GM12875 (cell line): ENCODE data around the gene PHYKPL.

Experiments used
- H3K4me3 ChIP-seq: one replicate; pipeline ENCODE4 v1.5.1; 2011; ENCODE audit warnings: low read depth, low read length, control low read depth
- TF ChIP-seq, protein P1 (sequence below): IDR thresholded peaks from 2 replicates; pipeline ENCODE4 v1.5.1; 2011; ENCODE audit warnings: low read depth, mild to moderate bottlenecking, control low read depth, inconsistent platforms, low read length, moderate library complexity, borderline replicate concordance; ENCODE audit not compliant: insufficient read depth

The PHYKPL gene

DNA sequence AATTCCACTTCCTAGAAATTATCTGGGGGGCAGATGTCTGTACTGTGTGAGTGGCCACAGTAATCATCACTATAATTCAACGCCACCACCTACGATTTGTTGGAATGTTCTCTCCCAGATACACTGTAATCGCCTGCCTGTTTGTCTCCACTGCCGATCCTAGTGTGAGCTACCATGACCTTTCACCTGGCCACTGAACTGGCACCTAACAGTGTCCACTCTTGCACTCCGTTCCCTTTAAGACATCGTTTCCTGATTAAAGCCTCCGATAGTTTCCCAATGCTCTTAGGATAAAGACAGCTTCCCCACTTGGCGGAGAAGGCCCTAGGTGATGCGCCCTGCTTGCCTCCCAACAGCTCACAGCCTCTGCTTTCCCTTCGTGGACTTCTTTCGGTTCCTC, 4.0 kb downstream of the PHYKPL start:
- TF ChIP-seq, protein P1, sequence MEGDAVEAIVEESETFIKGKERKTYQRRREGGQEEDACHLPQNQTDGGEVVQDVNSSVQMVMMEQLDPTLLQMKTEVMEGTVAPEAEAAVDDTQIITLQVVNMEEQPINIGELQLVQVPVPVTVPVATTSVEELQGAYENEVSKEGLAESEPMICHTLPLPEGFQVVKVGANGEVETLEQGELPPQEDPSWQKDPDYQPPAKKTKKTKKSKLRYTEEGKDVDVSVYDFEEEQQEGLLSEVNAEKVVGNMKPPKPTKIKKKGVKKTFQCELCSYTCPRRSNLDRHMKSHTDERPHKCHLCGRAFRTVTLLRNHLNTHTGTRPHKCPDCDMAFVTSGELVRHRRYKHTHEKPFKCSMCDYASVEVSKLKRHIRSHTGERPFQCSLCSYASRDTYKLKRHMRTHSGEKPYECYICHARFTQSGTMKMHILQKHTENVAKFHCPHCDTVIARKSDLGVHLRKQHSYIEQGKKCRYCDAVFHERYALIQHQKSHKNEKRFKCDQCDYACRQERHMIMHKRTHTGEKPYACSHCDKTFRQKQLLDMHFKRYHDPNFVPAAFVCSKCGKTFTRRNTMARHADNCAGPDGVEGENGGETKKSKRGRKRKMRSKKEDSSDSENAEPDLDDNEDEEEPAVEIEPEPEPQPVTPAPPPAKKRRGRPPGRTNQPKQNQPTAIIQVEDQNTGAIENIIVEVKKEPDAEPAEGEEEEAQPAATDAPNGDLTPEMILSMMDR: no peak
- no peak overlapping the region for H3K4me3 ChIP-seq

GRCh38 chr5:178227929-178228328, 4.7 kb downstream of the PHYKPL start:
- TF ChIP-seq, protein P1: no peak

DNA sequence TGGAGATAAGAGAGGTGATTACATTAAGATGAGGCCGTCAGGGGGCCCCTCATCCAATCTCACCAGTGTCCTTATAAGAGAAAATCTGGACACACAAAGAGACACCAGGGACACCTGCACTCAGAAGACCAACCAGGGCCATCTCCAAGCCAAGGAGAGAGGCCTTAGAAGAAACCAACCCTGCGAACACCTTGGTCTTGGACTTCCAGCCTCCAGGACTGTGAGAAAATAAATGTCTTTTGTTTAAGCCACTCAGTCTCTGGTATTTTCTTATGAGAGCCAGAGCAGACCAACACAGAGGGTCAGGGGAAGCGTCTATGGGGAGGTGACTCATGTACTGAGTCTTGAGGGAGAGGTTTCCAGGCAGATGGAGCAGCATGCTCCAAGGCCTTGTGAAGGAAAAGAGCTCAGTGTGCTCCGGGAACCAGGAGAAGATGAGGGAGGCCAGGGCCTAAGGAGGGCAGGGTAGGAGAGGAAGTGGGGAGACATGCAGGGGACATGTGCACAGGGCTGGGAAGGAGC, 5.4 kb downstream of the PHYKPL start:
- TF ChIP-seq, protein P1: no peak
- H3K4me3 ChIP-seq: no peak overlapping the region

More at GRCh38 chr5:178227929-178228328, 4.7 kb downstream of the PHYKPL start:
- no peak overlapping the region for H3K4me3 ChIP-seq

DNA sequence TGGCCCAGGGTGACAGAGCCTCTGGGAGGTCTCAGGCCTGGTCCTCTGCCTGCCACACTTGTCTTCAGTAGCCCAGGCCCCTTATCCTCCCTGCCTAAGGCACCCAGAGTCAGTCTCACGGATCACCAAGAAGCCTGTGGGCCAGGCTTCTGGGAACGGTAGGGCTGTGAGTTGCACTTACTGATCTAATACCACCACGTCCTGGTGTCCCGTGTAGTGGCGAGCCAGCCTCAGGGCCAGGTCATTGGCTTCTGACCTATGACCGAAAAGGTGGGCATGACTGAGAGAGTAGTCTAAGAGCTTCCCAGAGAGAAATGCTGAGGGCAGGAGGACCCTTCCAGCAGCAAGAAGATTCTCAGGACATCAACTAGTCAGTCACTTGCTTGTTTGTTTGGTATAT, 7.4 kb downstream of the PHYKPL start:
- TF ChIP-seq, protein P1: no peak
- no peak overlapping the region for H3K4me3 ChIP-seq

DNA sequence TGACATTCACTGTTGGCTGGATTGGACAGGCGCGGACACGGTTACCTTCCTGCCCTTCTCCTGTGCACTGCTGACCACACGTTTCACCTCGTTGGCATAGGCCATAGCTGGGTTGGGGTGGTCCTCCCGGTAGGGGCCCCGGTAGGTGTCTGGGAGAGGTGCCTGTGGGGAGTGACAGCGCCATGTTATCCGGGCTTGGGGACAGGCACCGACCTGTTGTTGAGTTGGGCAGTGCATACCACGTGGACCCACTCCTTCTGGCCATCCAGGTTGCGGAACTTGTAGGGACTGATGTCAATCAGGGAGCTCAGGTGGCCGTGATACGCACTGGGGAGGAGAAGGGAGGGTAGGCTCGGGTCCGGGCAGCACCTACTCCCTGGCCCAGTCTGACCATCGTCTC, 8.2 kb downstream of the PHYKPL start:
- no peak overlapping the region for H3K4me3 ChIP-seq
- TF ChIP-seq, protein P1: no peak

- no peak overlapping the region for H3K4me3 ChIP-seq
Measured at GRCh38 chr5:178223828-178224335, 8.7 kb downstream of the PHYKPL start.

DNA sequence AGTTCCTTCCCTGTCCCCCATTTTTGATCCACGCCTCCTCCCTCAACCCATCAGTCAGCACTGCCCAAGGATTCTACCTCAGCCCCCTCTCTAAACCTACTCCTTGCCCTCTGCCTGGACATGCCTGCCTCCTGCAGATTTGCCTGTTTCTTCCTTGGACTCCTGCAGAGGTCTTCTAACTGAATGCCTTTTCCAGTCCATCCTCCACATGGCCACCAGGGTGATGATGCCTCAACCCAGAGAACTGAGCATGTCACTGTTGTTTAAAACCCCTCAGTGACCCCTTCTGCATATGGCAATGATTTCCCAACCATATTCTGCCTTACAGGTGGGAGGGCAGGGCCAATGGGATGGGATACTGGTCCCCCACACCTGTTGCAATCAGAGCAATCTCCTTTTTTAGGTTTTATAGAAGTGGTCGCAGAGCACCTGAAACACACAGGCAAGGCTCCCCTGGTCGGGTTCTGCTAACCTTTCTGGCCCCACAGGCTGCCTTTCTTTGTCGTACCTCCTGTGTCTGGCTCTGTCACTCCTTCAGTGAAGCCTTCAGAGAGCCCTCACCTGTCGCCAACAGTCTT, 9.3 kb downstream of the PHYKPL start:
- H3K4me3 ChIP-seq: no peak overlapping the region
- TF ChIP-seq, protein P1: no peak

More at GRCh38 chr5:178223828-178224335, 8.7 kb downstream of the PHYKPL start:
- TF ChIP-seq, protein P1: no peak
